ENCODE data around the gene GPR183.

Gene GPR183, protein sequence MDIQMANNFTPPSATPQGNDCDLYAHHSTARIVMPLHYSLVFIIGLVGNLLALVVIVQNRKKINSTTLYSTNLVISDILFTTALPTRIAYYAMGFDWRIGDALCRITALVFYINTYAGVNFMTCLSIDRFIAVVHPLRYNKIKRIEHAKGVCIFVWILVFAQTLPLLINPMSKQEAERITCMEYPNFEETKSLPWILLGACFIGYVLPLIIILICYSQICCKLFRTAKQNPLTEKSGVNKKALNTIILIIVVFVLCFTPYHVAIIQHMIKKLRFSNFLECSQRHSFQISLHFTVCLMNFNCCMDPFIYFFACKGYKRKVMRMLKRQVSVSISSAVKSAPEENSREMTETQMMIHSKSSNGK

DNA sequence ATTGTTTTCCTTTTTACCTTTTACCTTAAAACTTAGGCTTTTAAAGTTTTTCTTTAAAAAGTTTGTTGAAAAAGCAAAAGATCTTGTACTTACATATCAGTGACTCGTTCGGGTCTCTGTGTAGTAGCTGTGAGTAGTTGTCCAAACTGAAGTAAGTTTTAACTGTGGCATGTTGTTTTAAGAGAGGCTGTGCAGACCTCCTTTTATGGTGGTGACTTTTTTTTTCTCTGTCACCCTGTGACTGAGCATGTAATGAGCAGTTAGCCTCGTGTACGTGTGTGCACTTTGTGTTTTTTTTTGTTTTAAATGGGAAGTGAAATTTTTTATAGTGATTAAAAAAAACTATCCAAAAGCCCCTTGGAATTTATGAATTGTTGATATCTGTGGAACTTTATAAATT, at the start of gene GPR183:
Gene GPR183, minus strand, starts transcription at position 153 of the 400 bp plus-strand sequence. CDS start 11,254 bp downstream, outside the sequence.
- no peak for DNase-seq

DNA sequence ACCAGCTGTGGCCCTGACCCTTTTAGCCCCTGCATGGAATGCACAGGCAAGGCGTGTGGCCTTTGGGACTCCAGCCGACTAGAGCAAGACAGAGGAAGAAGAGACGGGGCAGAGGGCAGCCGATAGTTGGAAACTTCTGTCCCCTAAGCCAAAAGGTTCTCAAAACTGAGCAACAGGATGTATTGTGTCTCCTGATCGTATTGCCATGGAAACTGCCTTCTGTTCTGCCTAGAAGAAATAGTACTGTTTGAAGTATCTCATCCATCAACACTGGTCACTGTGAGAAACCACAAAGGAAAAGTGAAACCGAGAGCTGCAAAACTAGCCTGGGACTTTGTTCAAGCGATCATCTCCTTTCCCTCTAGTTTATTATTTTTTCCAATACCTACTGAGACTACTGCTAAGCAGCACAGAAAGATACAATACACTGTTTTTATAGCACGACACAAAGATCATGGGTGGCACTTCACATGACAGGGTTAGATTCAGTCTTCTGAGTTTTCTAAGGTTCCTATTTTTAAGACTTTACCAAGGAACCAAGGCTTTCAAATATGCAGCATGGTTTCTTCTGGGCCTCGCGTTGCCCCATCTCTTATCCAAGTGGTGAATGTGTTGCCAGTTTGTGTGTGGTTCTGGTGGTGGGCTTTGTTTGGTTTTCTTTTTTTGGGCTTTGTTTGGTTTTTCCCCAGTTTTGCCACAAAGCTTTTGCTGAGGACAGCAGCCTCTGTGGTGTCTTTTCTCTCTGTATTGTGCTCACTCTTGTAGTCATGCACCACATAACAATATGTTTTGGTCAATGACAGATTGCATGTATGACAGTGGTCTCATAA, 49.3 kb upstream of the GPR183 start:
- no peak for DNase-seq

GRCh38 chr13:99356012-99356261, 48.7 kb upstream of the GPR183 start:
- DNase-seq = no peak

GRCh38 chr13:99355267-99356011, 48.2 kb upstream of the GPR183 start:
- DNase-seq = no peak

DNA sequence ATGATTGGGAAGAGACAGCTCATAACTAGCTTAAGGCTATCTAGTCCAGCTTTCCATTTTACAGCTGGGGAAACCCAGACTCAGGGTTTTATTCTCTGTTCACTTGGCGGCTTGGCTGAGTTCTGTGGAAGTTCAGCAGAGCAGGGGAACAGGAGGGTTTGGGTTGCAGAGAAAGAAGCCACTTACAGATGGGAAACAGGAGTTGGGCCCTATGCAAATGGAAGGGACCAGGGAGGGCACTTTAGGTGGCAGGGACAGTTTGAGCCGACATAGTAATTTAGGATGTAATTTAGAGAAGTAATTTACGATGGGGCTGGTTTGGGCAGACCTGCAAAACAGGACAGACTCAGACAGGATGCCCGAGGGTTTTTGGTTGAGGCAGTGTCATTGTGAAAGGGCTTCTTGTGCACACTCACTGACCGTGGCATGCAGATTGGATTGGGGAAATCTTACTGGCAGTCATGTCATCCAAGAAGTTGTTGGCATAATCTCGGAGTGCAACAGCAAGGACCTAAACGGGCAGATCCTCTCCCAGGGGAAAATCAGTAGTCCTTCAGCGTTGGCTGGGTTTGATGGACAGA, 47.3 kb upstream of the GPR183 start:
- DNase-seq = no peak

DNA sequence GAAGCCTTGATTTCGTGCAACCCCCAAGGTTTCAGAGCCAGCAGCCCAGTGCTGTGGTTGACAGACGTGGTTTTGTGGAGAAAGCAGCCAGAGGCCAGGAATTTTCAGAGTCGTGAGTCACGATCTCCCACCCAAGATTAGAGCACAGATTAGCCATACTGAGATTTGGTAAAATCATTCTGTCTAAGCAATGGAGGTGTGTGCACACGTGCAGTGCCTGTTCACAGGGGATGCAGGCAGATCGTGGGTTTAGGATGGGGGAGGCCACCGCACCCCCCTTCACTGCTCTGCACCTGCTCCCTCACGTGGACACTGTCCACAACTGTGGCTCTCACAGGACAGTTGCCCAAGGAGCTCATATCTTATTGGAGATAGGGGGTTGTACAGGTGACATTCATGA, 46.6 kb upstream of the GPR183 start:
- no peak for DNase-seq

DNA sequence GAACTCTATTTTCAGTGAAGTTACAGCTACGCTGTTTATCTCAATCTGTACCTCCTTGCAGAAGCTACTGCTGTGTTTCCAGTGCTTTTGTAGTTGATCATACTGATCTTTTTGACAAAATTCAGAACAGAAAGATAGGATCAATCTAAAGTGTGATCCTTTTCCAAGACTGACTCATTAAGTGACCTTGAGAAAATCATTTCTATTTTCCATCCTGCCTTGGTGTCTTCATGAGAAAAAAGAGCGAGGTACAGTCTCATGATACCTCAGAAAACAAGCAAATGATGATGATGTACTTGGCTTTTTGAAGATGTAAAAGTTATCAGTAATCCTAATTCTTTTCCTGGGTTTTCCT, 46.0 kb upstream of the GPR183 start:
- DNase-seq = no peak

DNA sequence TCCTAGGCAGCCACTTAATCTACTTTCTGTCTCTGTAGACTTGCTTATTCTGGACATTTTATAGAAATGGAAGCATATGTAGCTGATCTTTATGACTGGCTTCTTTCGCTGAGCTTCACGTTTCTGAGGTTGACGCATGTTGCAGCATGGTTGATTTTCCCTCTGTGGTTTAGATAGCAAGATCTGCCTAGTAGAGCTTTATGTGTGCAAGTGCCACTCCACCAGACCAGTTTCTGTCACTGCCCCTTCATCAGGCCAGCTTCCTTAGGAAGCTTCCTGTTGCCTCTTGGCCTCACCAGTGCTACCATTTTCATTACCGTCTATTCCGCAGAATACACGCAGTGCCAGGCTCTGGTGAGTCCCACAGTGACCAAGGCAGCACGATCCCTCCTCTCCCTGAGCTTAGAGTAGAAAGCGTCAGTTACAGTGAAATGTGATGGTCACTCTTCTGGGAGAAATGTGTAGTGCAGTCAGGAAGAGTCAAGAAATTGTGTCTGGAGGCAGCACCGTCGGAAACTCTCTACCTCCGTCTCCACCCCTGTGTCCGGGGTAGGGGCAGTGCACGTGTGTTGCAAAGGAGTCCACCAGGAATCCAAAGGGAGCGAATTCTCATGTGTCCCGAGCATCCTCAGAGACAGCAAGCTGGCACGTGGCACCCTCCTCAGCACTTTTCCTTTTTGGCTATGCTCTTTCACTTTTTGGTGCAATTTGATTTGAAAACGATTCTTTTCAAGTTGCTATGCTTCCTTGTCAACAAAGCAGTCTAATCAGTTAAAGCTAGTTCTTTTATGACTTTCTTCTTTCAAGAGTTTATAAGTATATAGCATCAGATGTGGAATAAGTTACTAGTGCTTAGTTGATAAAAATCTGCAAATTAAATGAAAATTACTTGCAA, 45.4 kb upstream of the GPR183 start:
- DNase-seq = no peak

GRCh38 chr13:99351772-99352171, 44.6 kb upstream of the GPR183 start:
- DNase-seq = no peak

DNA sequence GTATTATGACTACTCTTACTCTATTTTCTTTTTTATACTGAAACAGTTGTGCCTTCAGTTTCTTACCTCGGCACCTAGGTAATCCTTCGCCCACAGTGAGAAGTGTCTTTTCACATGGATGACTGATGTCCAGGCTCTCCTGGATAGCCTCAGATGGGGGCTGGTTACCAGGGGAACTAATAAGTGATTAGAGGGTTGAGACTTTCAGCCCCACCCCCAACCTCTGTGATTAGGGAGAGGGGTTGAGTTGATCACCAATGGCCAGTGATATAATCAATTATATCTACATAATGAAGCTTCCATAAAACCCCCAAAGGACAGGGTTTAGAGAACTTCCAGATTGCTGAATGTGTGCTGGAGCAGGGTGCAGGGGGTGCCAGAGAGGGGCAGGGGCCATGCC, 43.0 kb upstream of the GPR183 start:
- DNase-seq = no peak

DNA sequence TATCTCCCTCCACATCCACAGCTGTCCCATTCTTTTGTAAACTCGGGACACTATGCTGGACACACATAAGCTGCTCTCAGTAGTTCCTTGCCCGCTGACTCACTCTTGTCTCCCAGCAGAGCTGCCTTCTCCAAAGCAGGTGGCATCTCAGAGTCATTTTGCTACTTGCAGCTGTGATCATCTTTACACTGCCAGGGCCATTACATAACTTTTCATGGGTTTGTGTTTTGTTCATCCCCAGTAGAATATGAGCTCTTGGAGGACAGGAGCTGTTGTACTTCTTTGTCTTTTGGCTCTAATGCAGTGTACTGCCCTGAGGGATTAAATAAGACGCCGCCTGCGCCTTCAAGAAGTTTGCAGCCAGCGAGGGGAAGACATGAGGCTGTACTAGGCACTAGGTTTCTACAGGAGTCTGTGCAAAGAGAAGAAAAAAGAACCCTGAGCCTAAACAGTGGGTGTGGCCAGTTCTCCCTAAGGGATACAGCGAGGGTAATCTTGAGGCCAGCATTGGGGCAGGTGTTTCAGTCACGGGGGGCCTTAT, 40.8 kb upstream of the GPR183 start:
- DNase-seq = no peak

GRCh38 chr13:99347335-99347878, 40.2 kb upstream of the GPR183 start:
- DNase-seq = no peak

DNA sequence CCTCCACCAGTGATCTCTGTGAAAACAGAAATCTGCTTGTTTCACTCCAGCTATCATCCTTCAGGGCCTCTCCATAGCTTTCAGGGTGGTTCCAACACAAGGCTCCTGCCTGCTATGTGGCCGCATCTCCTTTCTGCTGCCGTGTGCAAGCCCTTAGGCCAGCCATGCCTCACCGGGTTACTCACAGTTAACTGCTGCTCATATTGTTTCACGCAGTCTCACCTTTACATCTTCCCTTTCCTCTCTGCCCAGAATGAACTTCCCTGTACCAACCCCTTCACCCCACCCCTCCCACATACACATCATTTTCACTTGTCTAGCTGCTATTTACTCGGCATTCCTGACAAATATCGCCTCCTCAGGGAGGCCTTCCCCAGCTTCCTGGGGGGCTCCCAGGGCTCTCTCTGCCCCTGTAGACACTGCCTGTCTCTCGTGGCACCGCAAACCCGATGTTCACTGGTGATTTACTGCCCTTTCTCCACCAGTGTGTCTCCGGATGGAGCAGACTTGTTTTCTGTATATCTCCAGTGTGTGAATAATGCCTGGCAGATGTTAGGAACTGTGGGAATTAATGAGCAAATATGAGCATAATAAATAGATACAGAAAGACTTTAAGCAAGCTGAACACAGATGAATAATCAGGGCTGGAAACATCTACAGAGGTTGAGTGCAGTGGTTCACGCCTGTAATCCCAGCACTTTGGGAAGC, 39.3 kb upstream of the GPR183 start:
- no peak for DNase-seq

DNA sequence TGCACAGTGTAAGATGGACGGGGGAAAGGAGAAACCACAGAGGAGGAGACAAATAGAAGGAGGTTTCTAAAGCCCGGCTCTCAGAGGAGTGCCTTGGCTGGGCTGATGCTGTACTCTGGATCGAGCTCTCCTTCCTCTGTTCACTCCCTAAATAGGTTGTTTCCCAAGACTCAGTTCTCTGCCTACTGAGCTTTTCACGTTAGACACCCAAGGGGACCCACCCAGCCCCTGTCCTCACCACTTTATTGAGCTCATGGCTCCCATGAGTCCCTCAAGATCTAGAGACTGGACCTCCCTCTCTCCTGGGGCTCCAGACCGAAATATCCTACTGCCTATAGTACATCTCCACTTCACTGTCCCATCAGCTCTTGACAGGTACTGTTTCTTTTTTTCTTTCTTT, 38.1 kb upstream of the GPR183 start:
- no peak for DNase-seq

- DNase-seq = no peak
Measured at GRCh38 chr13:99344610-99345208, 37.5 kb upstream of the GPR183 start.

- no peak for DNase-seq
Measured at GRCh38 chr13:99342723-99343315, 35.6 kb upstream of the GPR183 start.

DNA sequence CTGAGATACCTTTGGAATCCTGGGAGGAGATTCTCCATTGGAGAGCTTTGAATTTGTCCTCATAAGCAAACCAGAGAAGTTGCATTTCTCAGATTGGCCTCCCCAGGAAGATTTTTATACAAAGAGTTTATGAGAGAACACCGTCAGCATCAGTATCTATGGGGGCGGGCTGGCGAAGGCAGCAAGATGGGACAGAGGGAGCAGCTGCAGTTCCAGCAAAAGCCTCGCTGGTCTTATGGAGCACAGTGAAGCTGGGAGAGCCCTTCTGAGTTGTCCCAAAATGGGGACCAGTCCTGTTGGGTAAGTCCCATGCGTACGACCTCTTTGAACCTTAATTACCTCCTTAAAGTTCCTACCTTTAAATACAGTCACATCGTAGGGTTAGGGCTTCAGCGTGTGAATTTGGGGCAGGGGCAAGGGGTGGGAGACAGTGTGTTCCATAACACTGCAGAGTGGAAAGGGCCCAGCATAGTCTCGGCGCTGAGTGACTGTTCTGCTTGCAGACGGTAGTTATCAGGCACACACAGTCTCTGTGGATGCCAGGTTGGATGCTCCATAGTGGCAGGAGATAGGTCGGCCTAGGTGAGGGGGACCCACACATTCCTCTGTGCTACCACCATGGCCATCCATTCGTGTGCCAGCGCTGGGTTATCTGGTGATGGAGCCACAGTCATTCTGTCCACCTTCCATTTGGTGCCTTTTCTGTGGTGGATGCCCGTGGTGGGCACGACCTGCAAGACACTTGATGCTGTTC, 34.9 kb upstream of the GPR183 start:
- DNase-seq = no peak

- DNase-seq = no peak
Measured at GRCh38 chr13:99340638-99341037, 33.4 kb upstream of the GPR183 start.

GRCh38 chr13:99339736-99340397, 32.7 kb upstream of the GPR183 start:
- DNase-seq = no peak
